WERI-Rb-1 (cell line): ENCODE measurements around the gene DOCK7.
"Not testable (repeated sequence)": the region's sequence is repeated elsewhere in the genome, so short reads cannot be mapped to it uniquely, and the experiment has no call there.

Experiments
- DNase-seq: peaks from one replicate; pipeline ENCODE4 v3.0.0-alpha.2; 2020
- H3K27ac ChIP-seq: fragments of 250-450 bp; sonication (Bioruptor Pico); 2 replicates; pipeline ENCODE4 v1.5.1; 2020; ENCODE audit warnings: mild to moderate bottlenecking, moderate library complexity
- H3K27me3 ChIP-seq: fragments of 250-450 bp; sonication (Bioruptor Pico); 2 replicates; pipeline ENCODE4 v1.5.1; 2021; ENCODE audit warnings: mild to moderate bottlenecking, low read depth, moderate library complexity; ENCODE audit not compliant: insufficient read depth, severe bottlenecking
- H3K36me3 ChIP-seq: fragments of 250-450 bp; sonication (Bioruptor Pico); 2 replicates; pipeline ENCODE4 v1.5.1; 2020; ENCODE audit warnings: mild to moderate bottlenecking, moderate library complexity
- H3K4me3 ChIP-seq: 2 replicates; pipeline ENCODE4 v1.5.1; 2011; ENCODE audit warnings: low read depth, mild to moderate bottlenecking, control low read depth, low read length
- H3K9me3 ChIP-seq: fragments of 250-450 bp; sonication (Bioruptor Pico); 2 replicates; pipeline ENCODE4 v1.5.1; 2021; ENCODE audit warnings: mild to moderate bottlenecking, moderate library complexity; ENCODE audit not compliant: severe bottlenecking
- CTCF ChIP-seq: IDR thresholded peaks from 2 replicates; pipeline ENCODE4 v1.5.1; 2011; ENCODE audit warnings: low read depth, mild to moderate bottlenecking, control low read depth, inconsistent platforms, low read length

DOCK7 gene

GRCh38 chr1:62585469-62586155, 102.6 kb downstream of the DOCK7 start:
- no peak for DNase-seq

GRCh38 chr1:62573675-62574074, 114.5 kb downstream of the DOCK7 start:
- DNase-seq, result no peak
- H3K36me3 ChIP-seq, result peaks cover 4% of the 10 kb centered on the region
- H3K27me3 ChIP-seq, result no peaks in the 10 kb centered on the region
- H3K9me3 ChIP-seq, result no peaks in the 10 kb centered on the region
- H3K27ac ChIP-seq, result no peak overlapping the region
- no peak overlapping the region for H3K4me3 ChIP-seq
- TF ChIP-seq CTCF, result no peak

More at GRCh38 chr1:62585469-62586155, 102.6 kb downstream of the DOCK7 start:
- no peaks in the 10 kb centered on the region for H3K9me3 ChIP-seq
- H3K27me3 ChIP-seq, result no peaks in the 10 kb centered on the region
- H3K27ac ChIP-seq, result no peak overlapping the region
- no peaks in the 10 kb centered on the region; the same call in 1 of the 2 replicates for H3K36me3 ChIP-seq
- no peak for TF ChIP-seq CTCF
- no peak overlapping the region for H3K4me3 ChIP-seq

DNA sequence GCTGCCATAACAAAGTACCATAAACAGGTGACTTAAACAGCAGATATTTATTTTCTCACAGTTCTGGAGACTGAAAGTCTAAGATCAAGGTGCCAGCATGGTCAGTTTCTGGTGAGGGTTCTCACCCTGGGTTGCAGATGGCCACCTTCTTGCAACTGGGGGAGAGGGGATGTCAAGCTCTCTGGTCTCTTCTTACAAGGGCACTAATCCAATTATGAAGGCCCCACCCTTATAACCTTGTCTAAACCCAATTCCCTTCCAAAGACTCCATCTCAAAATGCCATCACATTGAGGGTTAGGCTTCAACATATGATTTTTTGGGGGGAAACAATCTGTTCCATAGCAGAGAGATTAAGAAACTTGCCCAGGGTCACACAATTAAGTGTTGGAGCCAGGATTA, 115.7 kb downstream of the DOCK7 start:
- Histone ChIP-seq H3K36me3 (peaks cover 4% of the 10 kb centered on the region), H3K4me3 (no peak overlapping the region), H3K27ac (no peak overlapping the region), H3K9me3 (no peaks in the 10 kb centered on the region), H3K27me3 (no peaks in the 10 kb centered on the region)
- no peak for DNase-seq
- TF ChIP-seq CTCF, result no peak

DNA sequence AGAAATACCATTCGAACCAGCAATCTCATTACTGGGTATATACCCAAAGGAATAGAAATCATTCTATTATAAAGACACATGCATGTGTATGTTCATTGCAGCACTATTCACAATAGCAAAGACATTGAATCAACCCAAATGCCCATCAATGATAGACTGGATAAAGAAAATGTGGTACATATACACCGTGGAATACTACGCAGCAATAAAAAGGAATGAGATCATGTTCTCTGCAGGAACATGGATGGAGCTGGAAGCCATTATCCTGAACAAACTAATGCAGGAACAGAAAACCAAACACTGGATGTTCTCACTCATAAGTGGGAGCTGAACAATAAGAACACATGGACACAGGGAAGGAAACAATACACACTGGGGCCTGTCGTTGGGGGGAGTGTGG, 116.7 kb downstream of the DOCK7 start:
- H3K27me3 ChIP-seq, H3K27ac ChIP-seq, H3K36me3 ChIP-seq, H3K9me3 ChIP-seq, H3K4me3 ChIP-seq, DNase-seq: not testable (repeated sequence)

DNA sequence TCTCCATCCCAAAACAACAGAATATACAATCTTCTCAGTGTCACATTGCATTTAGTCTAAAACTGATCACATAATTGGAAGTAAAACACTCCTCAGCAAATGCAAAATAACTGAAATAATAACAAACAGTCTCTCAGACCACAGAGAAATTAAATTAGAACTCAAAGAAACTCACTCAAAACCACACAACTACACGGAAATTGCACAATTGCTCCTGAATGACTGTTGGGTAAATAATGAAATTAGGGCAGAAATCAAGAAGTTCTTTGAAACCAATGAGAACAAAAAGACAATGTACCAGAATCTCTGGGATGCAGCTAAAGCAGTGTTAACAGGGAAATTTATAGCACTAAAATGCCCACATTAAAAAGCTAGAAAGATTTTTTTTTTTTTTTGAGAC, 120.3 kb downstream of the DOCK7 start:
- not testable (repeated sequence) for H3K36me3 ChIP-seq, H3K27ac ChIP-seq, H3K4me3 ChIP-seq, DNase-seq, H3K27me3 ChIP-seq, H3K9me3 ChIP-seq

DNA sequence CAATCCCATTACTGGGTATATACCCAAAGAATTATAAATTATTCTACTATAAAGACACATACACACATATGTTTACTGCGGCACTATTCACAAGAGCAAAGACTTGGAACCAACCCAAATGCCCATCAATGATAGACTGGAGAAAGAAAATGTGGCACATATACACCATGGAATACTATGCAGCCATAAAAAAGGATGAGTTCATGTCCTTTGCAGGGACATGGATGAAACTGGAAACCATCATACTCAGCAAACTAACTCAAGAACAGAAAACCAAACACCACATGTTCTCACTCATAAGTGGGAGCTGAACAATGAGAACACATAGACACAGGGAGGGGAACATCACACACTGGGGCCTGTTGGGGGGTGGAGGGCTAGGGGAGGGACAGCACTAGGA, 121.0 kb downstream of the DOCK7 start:
- H3K4me3 ChIP-seq, H3K27me3 ChIP-seq, H3K27ac ChIP-seq, H3K9me3 ChIP-seq, H3K36me3 ChIP-seq, DNase-seq: not testable (repeated sequence)

- TF ChIP-seq CTCF, result no peak
- Histone ChIP-seq H3K9me3 (no peaks in the 10 kb centered on the region), H3K4me3 (no peak overlapping the region), H3K27me3 (no peaks in the 10 kb centered on the region), H3K36me3 (peaks cover 3% of the 10 kb centered on the region; the same call in 1 of the 2 replicates), H3K27ac (no peak overlapping the region)
- DNase-seq, result no peak
These were observed 126.9 kb downstream of the DOCK7 start for GRCh38 chr1:62561306-62561705.
